ENCODE measurements around the gene PHLPP1.

The PHLPP1 gene

DNA sequence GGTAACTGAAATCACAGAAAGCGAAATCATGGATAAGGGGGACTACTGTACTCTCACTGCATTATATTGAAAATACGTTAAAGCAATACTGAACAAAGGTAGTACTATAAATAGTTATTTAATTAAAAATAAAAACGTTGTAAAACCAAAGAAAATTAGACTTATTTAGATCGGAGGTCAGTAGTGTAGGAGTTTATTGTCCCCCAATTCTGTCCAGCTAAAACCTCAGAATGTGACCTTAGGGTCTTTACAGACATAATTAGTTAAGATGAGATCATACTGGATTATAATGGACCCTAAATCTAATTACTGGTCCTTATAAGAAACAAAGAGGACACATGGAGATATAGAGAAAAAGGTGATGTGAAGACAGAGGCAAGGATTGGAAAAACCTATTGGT is 95.3 kb downstream of the PHLPP1 start:
- Mint-ChIP-seq H3K27me3 (ENCODE audit: low read depth) (no peaks in the 10 kb centered on the region), H3K27ac (no peak overlapping the region)

GRCh38 chr18:62811674-62812073 is 96.3 kb downstream of the PHLPP1 start:
- H3K27me3 Mint-ChIP-seq (ENCODE audit: low read depth): no peaks in the 10 kb centered on the region
- no peaks in the 10 kb centered on the region for H3K36me3 Mint-ChIP-seq (ENCODE audit: low read depth)
- no peak overlapping the region for H3K4me3 Mint-ChIP-seq
- no peaks in the 10 kb centered on the region for H3K9me3 Mint-ChIP-seq
- H3K27ac Mint-ChIP-seq: no peak overlapping the region
- H3K4me1 Mint-ChIP-seq (ENCODE audit: low read depth): peaks cover 3% of the 10 kb centered on the region

More for the DNA sequence above, 95.3 kb downstream of the PHLPP1 start:
- Mint-ChIP-seq H3K4me3 (no peak overlapping the region), H3K9me3 (no peaks in the 10 kb centered on the region), H3K4me1 (ENCODE audit: low read depth) (peaks cover 3% of the 10 kb centered on the region), H3K36me3 (ENCODE audit: low read depth) (no peaks in the 10 kb centered on the region)

DNA sequence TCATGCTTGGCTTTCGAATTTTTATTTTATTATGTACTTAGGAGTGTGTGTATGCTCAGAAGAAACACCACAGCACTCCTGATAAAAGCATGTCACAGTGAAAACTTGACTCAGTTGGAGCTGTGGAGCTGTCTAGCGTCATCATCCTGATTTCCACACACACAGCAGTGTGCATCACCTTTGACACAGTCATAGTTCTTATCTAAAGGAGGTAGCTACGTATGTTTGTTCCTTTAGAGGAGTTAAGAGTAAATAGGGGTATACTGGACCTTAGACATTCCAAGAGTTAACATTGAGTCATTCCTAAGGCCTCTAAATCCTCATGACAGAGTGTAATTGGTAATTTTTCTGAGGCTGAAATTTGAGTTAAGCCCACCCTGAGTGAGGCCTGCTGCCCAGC is 96.9 kb downstream of the PHLPP1 start:
- H3K4me3 Mint-ChIP-seq: no peak overlapping the region
- no peaks in the 10 kb centered on the region for H3K27me3 Mint-ChIP-seq (ENCODE audit: low read depth)
- no peaks in the 10 kb centered on the region for H3K36me3 Mint-ChIP-seq (ENCODE audit: low read depth)
- H3K4me1 Mint-ChIP-seq (ENCODE audit: low read depth): peaks cover 3% of the 10 kb centered on the region
- H3K9me3 Mint-ChIP-seq: no peaks in the 10 kb centered on the region
- H3K27ac Mint-ChIP-seq: no peak overlapping the region

DNA sequence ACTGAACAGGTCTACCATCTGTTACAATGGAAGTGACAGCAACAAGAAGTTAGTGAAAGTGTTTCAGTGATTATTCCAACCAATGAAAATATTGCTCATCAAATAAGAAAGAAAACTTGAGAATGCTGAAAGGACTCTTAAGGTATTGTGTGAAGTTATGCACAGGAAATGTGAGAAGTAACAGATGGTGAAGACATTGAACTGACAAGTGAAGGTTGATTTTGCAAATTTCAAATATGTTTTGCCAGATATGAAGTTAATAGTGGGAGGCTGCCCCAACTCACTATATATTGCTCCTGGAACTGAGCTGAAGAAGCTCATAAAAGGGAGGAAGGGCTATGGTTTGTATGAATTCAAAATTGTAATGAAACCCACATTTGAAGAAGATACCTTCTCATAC is 97.5 kb downstream of the PHLPP1 start:
- H3K27ac Mint-ChIP-seq: no peak overlapping the region

DNA sequence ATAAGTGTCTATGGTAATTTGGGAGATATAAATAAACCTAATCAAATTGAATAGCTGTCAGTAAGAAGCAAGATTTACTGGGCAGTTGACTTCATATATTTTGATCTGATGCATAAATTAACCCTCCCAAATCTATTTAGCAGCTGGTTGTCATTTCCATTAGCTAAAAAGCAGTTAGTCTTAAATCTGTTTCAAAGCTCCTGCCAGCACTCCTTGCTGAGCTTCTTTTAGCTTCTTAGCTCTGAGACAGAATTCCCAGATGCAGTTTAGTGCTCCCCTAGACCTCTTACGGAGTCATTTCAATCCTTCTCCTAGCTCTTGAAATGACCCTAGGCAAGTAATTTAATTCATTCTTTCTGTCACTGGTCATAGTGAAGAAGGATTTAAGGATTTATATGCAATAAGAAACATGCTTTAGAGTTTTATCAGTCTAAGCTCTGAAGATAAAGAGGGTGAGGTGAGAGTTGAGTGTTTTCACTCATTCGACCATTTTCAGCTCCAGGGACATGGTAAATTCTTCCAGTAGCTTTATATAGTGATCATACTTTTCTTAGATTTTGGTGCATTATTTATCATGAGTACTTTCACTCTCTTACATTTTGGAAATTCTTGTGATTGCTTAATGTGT is 98.9 kb downstream of the PHLPP1 start:
- Mint-ChIP-seq H3K27me3 (ENCODE audit: low read depth) (peaks cover 5% of the 10 kb centered on the region), H3K36me3 (ENCODE audit: low read depth) (no peaks in the 10 kb centered on the region), H3K27ac (no peak overlapping the region), H3K4me1 (ENCODE audit: low read depth) (peaks cover 3% of the 10 kb centered on the region), H3K4me3 (no peak overlapping the region), H3K9me3 (no peaks in the 10 kb centered on the region)

More for the DNA sequence above, 97.5 kb downstream of the PHLPP1 start:
- Mint-ChIP-seq H3K4me1 (ENCODE audit: low read depth) (peaks cover 3% of the 10 kb centered on the region), H3K4me3 (no peak overlapping the region), H3K36me3 (ENCODE audit: low read depth) (no peaks in the 10 kb centered on the region), H3K27me3 (ENCODE audit: low read depth) (no peaks in the 10 kb centered on the region), H3K9me3 (no peaks in the 10 kb centered on the region)

- H3K36me3 Mint-ChIP-seq (ENCODE audit: low read depth): no peaks in the 10 kb centered on the region
- H3K4me3 Mint-ChIP-seq: no peak overlapping the region
- H3K27me3 Mint-ChIP-seq (ENCODE audit: low read depth): peaks cover under 1% of the 10 kb centered on the region
- H3K4me1 Mint-ChIP-seq (ENCODE audit: low read depth): no peaks in the 10 kb centered on the region
- no peaks in the 10 kb centered on the region for H3K9me3 Mint-ChIP-seq
- no peak overlapping the region for H3K27ac Mint-ChIP-seq
Measured at GRCh38 chr18:62825382-62825781, 110.0 kb downstream of the PHLPP1 start.

DNA sequence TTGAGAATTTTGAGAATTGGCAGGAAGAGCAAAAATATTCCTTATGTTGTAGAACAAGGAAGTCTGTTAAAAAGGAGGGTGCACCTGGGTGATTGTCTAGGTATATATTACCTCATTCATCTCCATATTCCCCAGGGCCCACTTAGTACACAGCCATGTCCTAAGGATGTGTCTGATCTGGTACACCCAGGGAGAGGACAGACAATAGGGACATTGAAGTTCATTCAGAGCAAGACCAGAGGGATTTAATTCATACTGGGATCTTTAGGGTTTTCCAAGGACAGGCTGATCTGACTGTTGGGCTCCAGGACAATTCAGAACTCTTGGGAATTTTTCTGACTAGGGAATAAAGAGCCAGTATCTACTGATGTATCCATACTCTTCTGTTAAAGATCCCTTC is 112.1 kb downstream of the PHLPP1 start:
- no peaks in the 10 kb centered on the region for H3K27me3 Mint-ChIP-seq (ENCODE audit: low read depth)
- no peak overlapping the region for H3K4me3 Mint-ChIP-seq
- H3K9me3 Mint-ChIP-seq: no peaks in the 10 kb centered on the region
- no peaks in the 10 kb centered on the region for H3K4me1 Mint-ChIP-seq (ENCODE audit: low read depth)
- H3K36me3 Mint-ChIP-seq (ENCODE audit: low read depth): no peaks in the 10 kb centered on the region
- H3K27ac Mint-ChIP-seq: no peak overlapping the region

DNA sequence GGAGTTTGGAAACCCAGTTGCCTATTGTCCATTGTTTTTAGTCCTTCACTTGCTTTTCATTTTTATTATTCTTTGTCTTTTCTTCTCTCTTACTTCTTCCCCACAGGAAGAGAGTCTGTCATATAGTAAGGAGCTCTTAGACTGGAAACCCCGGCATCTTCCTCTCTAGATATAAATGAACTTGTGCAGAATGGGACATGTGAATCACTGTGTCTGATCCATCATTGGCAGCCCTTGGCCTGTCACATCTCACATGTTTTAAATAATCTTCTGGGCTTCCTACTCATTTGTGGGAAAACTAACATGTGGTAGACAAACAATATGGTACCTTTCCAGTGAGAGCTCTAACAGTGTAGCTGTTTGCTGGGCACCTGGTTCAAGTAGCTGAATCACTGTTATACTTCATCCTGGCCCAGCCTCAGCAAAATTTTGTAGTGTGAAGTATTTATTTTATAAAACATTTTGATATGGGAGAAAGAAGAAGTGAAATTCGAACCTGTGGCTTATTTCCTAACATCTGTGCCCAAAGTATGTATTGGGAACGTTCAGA is 112.8 kb downstream of the PHLPP1 start:
- H3K9me3 Mint-ChIP-seq: no peaks in the 10 kb centered on the region
- H3K27me3 Mint-ChIP-seq (ENCODE audit: low read depth): no peaks in the 10 kb centered on the region
- no peak overlapping the region for H3K27ac Mint-ChIP-seq
- no peak overlapping the region for H3K4me3 Mint-ChIP-seq
- no peaks in the 10 kb centered on the region for H3K36me3 Mint-ChIP-seq (ENCODE audit: low read depth)
- no peaks in the 10 kb centered on the region for H3K4me1 Mint-ChIP-seq (ENCODE audit: low read depth)

DNA sequence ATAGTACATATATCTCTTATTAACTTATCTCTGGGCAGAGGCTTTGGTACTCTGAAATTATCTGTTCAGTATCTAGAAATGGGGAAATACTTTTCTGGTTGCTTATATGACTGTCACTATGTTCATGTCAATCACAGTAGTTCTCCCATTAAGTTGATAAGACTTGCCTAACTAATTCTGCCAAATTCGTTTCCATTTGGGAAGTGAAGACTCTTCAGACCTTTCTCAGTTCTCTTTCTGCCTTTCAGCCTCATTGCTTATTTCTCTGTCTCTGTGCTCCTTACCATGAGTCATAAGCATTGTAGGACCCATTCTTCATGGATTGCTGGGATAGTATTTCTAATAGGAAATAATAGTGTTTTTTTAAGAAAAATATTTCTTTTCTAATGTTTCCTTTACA is 113.5 kb downstream of the PHLPP1 start:
- H3K9me3 Mint-ChIP-seq: no peaks in the 10 kb centered on the region
- no peaks in the 10 kb centered on the region for H3K27me3 Mint-ChIP-seq (ENCODE audit: low read depth)
- H3K4me3 Mint-ChIP-seq: no peak overlapping the region
- H3K36me3 Mint-ChIP-seq (ENCODE audit: low read depth): no peaks in the 10 kb centered on the region
- no peaks in the 10 kb centered on the region for H3K4me1 Mint-ChIP-seq (ENCODE audit: low read depth)
- H3K27ac Mint-ChIP-seq: no peak overlapping the region

DNA sequence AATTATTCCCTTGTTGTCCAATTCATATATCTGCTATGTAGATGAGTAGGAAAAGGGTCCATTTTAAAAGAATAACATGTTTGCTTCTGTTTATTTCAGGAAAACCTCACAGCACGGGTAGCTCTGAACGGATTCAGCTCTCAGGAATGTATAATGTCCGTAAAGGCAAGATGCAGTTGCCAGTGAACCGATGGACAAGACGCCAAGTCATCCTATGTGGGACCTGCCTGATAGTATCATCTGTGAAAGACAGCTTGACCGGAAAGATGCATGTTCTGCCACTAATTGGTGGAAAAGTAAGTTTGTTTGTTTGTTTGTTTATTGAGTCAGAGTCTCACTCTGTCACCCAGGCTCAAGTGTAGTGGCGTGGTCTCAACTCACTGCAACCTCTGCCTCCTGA is 114.6 kb downstream of the PHLPP1 start:
- no peak overlapping the region for H3K4me3 Mint-ChIP-seq
- H3K27ac Mint-ChIP-seq: no peak overlapping the region
- no peaks in the 10 kb centered on the region for H3K9me3 Mint-ChIP-seq
- no peaks in the 10 kb centered on the region for H3K36me3 Mint-ChIP-seq (ENCODE audit: low read depth)
- H3K27me3 Mint-ChIP-seq (ENCODE audit: low read depth): no peaks in the 10 kb centered on the region
- no peaks in the 10 kb centered on the region for H3K4me1 Mint-ChIP-seq (ENCODE audit: low read depth)

- no peaks in the 10 kb centered on the region for H3K9me3 Mint-ChIP-seq
- no peaks in the 10 kb centered on the region for H3K27me3 Mint-ChIP-seq (ENCODE audit: low read depth)
- no peaks in the 10 kb centered on the region for H3K36me3 Mint-ChIP-seq (ENCODE audit: low read depth)
- H3K4me3 Mint-ChIP-seq: no peak overlapping the region
- H3K4me1 Mint-ChIP-seq (ENCODE audit: low read depth): no peaks in the 10 kb centered on the region
- H3K27ac Mint-ChIP-seq: no peak overlapping the region
Measured at GRCh38 chr18:62832282-62832681, 116.9 kb downstream of the PHLPP1 start.

GRCh38 chr18:62833494-62833893 is 118.2 kb downstream of the PHLPP1 start:
- H3K9me3 Mint-ChIP-seq: no peaks in the 10 kb centered on the region
- no peaks in the 10 kb centered on the region for H3K4me1 Mint-ChIP-seq (ENCODE audit: low read depth)
- no peaks in the 10 kb centered on the region for H3K36me3 Mint-ChIP-seq (ENCODE audit: low read depth)
- no peak overlapping the region for H3K4me3 Mint-ChIP-seq
- no peaks in the 10 kb centered on the region for H3K27me3 Mint-ChIP-seq (ENCODE audit: low read depth)
- no peak overlapping the region for H3K27ac Mint-ChIP-seq

- H3K9me3 Mint-ChIP-seq: no peaks in the 10 kb centered on the region
- no peaks in the 10 kb centered on the region for H3K36me3 Mint-ChIP-seq (ENCODE audit: low read depth)
- H3K27ac Mint-ChIP-seq: no peak overlapping the region
- no peak overlapping the region for H3K4me3 Mint-ChIP-seq
- H3K4me1 Mint-ChIP-seq (ENCODE audit: low read depth): no peaks in the 10 kb centered on the region
- H3K27me3 Mint-ChIP-seq (ENCODE audit: low read depth): no peaks in the 10 kb centered on the region
Measured at GRCh38 chr18:62834715-62835114, 119.4 kb downstream of the PHLPP1 start.

DNA sequence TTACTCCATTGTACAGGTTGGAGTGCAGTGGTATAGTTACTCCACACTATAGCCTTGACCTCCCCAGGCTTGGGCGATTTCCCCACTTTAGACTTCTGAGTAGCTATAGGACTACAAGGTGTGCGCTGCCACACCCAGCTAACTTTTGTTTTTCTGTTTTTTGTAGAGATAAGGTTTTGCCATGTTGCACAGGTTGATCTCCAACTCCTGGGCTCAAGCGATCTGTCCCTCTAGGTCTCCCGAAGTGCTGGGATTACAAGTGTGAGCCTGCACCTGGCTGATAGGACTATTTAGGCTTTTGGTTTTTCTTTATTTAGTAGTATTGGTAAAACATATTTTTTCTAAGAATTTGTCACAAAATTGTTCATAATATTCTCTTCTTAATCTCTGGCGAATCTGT is 121.7 kb downstream of the PHLPP1 start:
- Mint-ChIP-seq H3K27me3 (ENCODE audit: low read depth) (no peaks in the 10 kb centered on the region), H3K36me3 (ENCODE audit: low read depth) (no peaks in the 10 kb centered on the region), H3K27ac (no peak overlapping the region), H3K9me3 (no peaks in the 10 kb centered on the region), H3K4me1 (ENCODE audit: low read depth) (no peaks in the 10 kb centered on the region), H3K4me3 (no peak overlapping the region)

- Mint-ChIP-seq H3K9me3 (no peaks in the 10 kb centered on the region), H3K4me1 (ENCODE audit: low read depth) (no peaks in the 10 kb centered on the region), H3K36me3 (ENCODE audit: low read depth) (no peaks in the 10 kb centered on the region), H3K27me3 (ENCODE audit: low read depth) (no peaks in the 10 kb centered on the region), H3K27ac (no peak overlapping the region), H3K4me3 (no peak overlapping the region)
Measured at GRCh38 chr18:62838475-62839098, 123.2 kb downstream of the PHLPP1 start.

Measured in T-helper 1 cell treated with Interleukin-12 subunit alpha and Interleukin-12 subunit beta and Interleukin-4 antibody, amounts not matched to agents 30 μg/mL and 1 μg/mL, for 36 hours (primary cell).